SH-SY5Y (cell line): Measurements from ENCODE around the gene VSX1.

Experiments
- GATA2 ChIP-seq: IDR thresholded peaks from 2 replicates; pipeline ENCODE4 v1.6.1; 2011; ENCODE audit warnings: mild to moderate bottlenecking, low read depth, low read length
- GATA3 ChIP-seq: IDR thresholded peaks from 2 replicates; pipeline ENCODE4 v1.6.1; 2011; ENCODE audit warnings: low read depth, mild to moderate bottlenecking, low read length, moderate library complexity

DNA sequence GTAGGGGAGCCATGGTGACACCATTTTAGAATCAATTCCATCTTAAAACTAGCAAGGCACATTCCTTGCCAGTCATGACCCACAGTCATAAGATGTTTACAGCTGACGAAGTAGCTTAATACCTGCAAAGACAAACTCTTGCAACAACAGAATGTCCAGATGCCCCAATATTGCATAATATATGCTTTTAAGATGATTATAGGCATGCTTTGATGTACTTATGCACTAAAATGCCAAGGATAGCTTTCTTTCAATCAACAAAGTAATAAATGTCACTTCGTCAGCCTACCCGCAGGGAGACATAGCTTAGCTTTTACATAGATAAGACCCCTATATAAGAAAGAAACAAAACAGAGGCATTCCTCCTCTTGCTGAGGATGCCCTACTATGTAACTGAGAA is 50.7 kb downstream of the VSX1 start:
- TF ChIP-seq GATA3 = no peak
- no peak for TF ChIP-seq GATA2
